Esophagus muscularis mucosa (tissue), 3 donors: Measurements from ENCODE around the gene KIF15.

Experiments
- CTCF ChIP-seq, 3 experiments: fragments of 200-600 bp in 2 of 3; fragments of 450-650 bp in 1 of 3; sonication (generic) in 2 of 3; IDR thresholded peaks; one replicate each; pipeline ENCODE4 v1.5.1; 2017 to 2019; ENCODE audit warnings: antibody characterized with exemption in 3 of 3, mild to moderate bottlenecking in 2 of 3, moderate library complexity in 1 of 3
- POLR2AphosphoS5 ChIP-seq, 2 donors: sonication (generic); formaldehyde crosslinking; IDR thresholded peaks; one replicate each; pipeline ENCODE4 v1.6.1; 2017; ENCODE audit warnings: antibody characterized with exemption in 2 of 2

GRCh38 chr3:44762170-44762677 lies 630 bp downstream of the KIF15 start:
- TF ChIP-seq CTCF (IDR thresholded peaks at IDR 0.05) (no peak), POLR2AphosphoS5 (IDR thresholded peaks at IDR 0.05) (no peak)
